ENCODE data around the gene STXBP5.
A peak's percentile ranks its signal among the peaks of the same experiment; 100 is the strongest.
"Not testable (repeated sequence)": the region's sequence is repeated elsewhere in the genome, so short reads cannot be mapped to it uniquely, and the experiment has no call there.

Gene STXBP5

DNA sequence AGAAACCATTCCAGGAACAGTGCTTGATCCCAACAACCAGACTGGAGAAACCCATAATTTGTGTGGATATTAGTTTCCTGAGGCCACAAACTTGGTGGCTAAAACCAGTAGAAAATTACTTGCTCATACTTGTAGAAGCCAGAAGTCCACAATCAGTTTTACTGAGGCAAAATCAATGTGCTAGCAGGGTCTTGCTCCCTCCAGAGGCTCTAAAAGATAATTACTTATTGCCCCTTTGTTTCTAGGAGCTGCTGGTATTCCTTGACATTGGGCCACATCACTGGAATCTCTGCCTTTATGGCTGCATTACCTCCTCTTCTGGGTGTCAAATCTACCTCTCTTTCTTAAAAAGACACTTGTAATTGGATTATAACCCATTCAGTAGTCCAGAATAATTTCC is 162.1 kb downstream of the STXBP5 start:
- no peak overlapping the region for H3K4me3 ChIP-seq (ENCODE audit: low read length)
- TF ChIP-seq, protein P1, sequence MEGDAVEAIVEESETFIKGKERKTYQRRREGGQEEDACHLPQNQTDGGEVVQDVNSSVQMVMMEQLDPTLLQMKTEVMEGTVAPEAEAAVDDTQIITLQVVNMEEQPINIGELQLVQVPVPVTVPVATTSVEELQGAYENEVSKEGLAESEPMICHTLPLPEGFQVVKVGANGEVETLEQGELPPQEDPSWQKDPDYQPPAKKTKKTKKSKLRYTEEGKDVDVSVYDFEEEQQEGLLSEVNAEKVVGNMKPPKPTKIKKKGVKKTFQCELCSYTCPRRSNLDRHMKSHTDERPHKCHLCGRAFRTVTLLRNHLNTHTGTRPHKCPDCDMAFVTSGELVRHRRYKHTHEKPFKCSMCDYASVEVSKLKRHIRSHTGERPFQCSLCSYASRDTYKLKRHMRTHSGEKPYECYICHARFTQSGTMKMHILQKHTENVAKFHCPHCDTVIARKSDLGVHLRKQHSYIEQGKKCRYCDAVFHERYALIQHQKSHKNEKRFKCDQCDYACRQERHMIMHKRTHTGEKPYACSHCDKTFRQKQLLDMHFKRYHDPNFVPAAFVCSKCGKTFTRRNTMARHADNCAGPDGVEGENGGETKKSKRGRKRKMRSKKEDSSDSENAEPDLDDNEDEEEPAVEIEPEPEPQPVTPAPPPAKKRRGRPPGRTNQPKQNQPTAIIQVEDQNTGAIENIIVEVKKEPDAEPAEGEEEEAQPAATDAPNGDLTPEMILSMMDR (conservative IDR thresholded peaks at IDR 0.05; ENCODE audit: low read length) = no peak
- no peak for DNase-seq (ENCODE audit: low read depth)

DNA sequence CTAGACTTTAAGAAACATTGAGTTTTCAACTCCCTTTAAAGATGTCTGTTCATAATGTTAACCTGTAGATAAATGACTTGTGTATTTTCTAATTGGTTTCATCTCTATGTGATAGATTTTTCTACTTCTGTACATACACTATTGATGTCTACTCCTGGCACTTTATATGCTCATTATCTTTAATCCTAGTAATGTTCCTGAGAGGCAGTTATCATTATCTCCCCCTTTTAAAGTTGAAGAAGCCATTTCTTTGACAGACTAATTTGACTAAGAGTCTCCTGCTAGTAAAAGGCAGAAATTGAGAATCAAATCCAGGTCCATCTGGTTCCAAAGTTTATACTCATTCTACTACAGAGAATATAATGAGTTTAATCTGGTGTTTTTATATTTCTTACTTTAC is 167.1 kb downstream of the STXBP5 start:
- H3K4me3 ChIP-seq (ENCODE audit: low read length) = no peak overlapping the region
- no peak for DNase-seq (ENCODE audit: low read depth)
- TF ChIP-seq, protein P1 (conservative IDR thresholded peaks at IDR 0.05; ENCODE audit: low read length) = no peak

DNA sequence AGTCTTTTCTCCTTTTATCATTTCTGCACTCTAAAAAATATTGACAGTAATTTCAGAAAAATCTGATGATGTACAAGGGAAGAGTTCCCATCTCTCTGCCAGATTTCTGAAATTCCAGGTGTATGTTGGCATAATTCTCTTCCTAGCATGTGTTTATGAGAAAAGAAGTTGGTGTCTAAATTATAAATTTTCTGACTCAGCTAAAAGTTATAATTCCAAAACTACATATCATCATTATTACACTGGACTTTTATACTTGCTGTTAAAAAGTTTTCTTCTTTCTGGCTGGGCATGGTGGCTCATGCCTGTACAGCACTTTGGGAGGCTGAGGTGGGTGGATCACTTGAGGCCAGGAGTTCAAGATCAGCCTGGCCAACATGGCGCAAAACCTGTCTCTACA is 168.6 kb downstream of the STXBP5 start:
- TF ChIP-seq, protein P1 (conservative IDR thresholded peaks at IDR 0.05; ENCODE audit: low read length) = no peak
- DNase-seq (ENCODE audit: low read depth) = no peak

DNA sequence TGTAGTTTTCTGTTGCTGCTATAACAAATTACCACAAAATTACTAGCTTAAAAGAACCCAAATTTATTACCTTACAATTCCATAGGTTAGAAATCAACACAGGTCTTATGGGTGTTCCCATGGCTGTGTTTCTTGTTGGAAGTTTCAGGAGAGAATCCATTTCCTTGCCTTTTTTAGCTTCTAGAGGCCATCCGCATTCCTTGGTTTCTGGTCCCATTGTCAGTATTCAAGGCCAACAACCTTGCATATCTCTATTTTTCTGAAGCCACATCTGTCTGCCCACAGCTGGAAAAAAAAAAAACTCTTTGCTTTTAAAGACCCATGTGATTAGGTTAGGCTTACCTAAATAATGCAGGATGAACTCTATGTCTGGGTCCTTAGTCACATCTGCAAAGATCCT is 174.6 kb downstream of the STXBP5 start:
- TF ChIP-seq, protein P1 (conservative IDR thresholded peaks at IDR 0.05; ENCODE audit: low read length) = no peak
- no peak for DNase-seq (ENCODE audit: low read depth)
- H3K4me3 ChIP-seq (ENCODE audit: low read length) = no peak overlapping the region

More for the DNA sequence above, 168.6 kb downstream of the STXBP5 start:
- H3K4me3 ChIP-seq (ENCODE audit: low read length) = no peak overlapping the region

DNA sequence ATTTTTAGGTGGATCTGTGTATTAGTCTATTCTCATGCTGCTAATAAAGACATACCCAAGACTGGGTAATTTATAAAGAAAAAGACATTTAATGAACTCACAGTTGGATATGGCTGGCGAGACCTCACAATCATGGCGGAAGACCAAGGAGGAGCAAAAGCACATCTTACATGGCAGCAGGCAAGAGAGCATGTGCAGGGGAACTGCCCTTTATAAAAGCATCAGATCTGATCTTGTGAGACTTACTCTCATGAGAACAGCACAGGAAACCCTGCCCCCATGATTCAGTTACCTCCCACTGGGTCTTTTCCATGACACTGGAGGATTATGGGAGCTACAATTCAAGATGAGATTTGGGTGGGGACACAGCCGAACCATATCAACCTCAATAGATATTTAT is 176.6 kb downstream of the STXBP5 start:
- H3K4me3 ChIP-seq (ENCODE audit: low read length); DNase-seq (ENCODE audit: low read depth): not testable (repeated sequence)

DNA sequence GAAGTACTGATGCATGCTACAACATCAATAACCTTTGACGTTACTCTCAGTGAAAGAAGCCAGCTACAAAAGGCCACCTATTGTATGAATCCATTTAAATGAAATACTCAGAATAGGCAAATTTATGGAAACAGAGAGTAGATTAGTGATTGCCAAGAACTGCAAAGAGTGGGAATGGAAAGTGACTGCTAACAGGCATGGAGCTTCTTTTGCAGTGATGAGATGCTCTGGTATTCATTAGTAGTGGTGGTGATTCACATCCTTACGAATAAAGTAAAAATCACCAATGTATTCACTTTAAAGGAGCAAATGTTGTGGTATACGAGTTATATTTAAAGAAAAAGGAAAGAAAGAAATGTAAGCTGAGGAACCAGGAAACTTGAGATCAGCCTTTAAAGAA is 177.5 kb downstream of the STXBP5 start:
- H3K4me3 ChIP-seq (ENCODE audit: low read length) = no peak overlapping the region
- peak; percentile 60 for DNase-seq (ENCODE audit: low read depth)
- TF ChIP-seq, protein P1 (conservative IDR thresholded peaks at IDR 0.05; ENCODE audit: low read length) = no peak

DNA sequence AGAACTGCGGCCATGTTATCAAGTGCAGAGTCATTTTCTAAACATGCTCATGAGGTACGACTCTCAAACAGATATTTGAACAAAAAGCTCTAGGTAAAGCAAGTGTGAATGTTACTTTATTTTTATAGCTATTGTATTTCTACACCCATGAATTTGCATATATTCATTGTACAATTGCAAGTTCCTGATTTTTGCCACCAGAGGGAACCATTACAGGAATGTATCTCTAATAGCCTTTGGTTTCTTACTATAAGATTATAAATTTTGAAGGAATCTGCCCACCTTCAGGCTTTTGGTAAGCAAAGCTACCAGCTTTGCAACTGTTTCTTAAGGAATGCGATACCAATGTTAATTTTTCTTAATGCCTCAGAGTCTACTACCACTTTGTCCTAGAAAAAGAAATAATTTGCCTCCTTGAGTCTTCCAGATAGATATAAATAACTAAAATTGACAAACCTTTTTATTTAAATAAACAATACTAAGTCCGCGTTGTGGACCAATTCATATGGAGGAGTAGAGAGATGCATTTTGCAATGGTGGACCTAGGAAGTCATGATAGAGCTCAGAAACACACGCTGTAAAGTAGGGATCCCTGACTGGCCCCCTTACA is 178.8 kb downstream of the STXBP5 start:
- H3K4me3 ChIP-seq (ENCODE audit: low read length) = no peak overlapping the region
- DNase-seq (ENCODE audit: low read depth) = peak; percentile 55
- TF ChIP-seq, protein P1 (conservative IDR thresholded peaks at IDR 0.05; ENCODE audit: low read length) = peak; percentile 61

DNA sequence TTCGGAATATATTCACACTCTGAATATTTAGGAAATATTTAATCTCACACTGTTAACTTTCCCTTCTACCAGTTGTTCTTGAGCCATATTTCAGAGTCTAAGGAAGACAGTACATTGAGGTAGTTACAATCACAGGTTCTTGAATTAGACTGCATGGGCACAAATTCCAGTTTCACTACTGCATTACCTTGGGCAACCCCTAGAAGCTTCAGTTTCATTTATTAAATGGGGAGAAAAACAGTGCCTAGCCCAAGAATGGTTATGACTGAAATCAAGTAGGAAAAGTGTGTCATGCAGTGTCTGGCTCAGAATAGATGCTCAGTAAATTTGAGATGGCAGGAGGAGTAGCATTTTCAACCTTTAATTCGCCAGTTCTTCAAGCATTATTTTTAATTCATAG is 179.8 kb downstream of the STXBP5 start:
- TF ChIP-seq, protein P1 (conservative IDR thresholded peaks at IDR 0.05; ENCODE audit: low read length) = no peak
- no peak for DNase-seq (ENCODE audit: low read depth)
- no peak overlapping the region for H3K4me3 ChIP-seq (ENCODE audit: low read length)

All from AG10803 (cell line).